ENCODE data around the gene DHRS1. TPM values are rescaled to one million over a fixed set of nuclear protein-coding genes. Genes with fewer than 3 reads are reported as not detected.
A peak's percentile ranks its signal among the peaks of the same experiment; 100 is the strongest.

DHRS1 gene
- 10 to 100 TPM; 22.5 to 24.6 TPM for total RNA-seq
- polyA plus RNA-seq (ENCODE audit: insufficient read depth, low read depth, low replicate concordance) = 19.2 TPM
- long read RNA-seq, donor 1, transcript DHRS1-201 (9 exons, 1,480 nt) = major isoform, 7 of 14 reads
- long read RNA-seq, donor 1, partial matches to known transcripts = 0 of 14 reads
- long read RNA-seq, donor 1, other reads (novel, unspliced or antisense) = 0 of 14 reads
- long read RNA-seq, donor 2, partial matches to known transcripts = 0 of 4 reads
- long read RNA-seq, donor 2, other reads (novel, unspliced or antisense) = 0 of 4 reads

GRCh38 chr14:24299255-24300191 lies at the start of gene DHRS1, which contains the start of gene NOP9:
Gene DHRS1 (minus strand): TSS chr14:24299780. CDS start chr14:24299106, 674 bp downstream.
Gene NOP9 (plus strand): TSS chr14:24299850. CDS start chr14:24299955, 105 bp downstream.
- Histone ChIP-seq H3K4me3 (peak within 1 kb of the TSS; percentile 73 to 89), H3K9me3 (no peaks in the 10 kb centered on the region), H3K27me3 (no peaks in the 10 kb centered on the region), H3K36me3 (ENCODE audit: low read depth, missing control alignments) (no peaks in the 10 kb centered on the region), H3K27ac (peak within 1 kb of the TSS; percentile 65 to 82), H3K4me1 (peaks cover 9% of the 10 kb centered on the region)
- intact Hi-C loops (cut with DNase I; ENCODE audit: low total_unique reads) = loop anchor here (5.0 kb wide), 1 partner anchor 57 kb away; the partner anchor contains the start of gene TINF2
- TF ChIP-seq CTCF (IDR thresholded peaks at IDR 0.05) (peak in 1 of 3 experiments; percentile 25), POLR2A (IDR thresholded peaks at IDR 0.05) (no peak)
- DNase-seq = peak; percentile 95
- WGBS, 2 donors = 1% methylated on average over 12 to 74 of the region's 75 CpGs

GRCh38 chr14:24348186-24348585 lies 48.6 kb upstream of the DHRS1 start:
- Histone ChIP-seq H3K4me1 (peaks cover 4% of the 10 kb centered on the region), H3K4me3 (no peak overlapping the region), H3K27ac (no peak overlapping the region), H3K36me3 (ENCODE audit: low read depth, missing control alignments) (no peaks in the 10 kb centered on the region), H3K9me3 (no peaks in the 10 kb centered on the region), H3K27me3 (no peaks in the 10 kb centered on the region)
- intact Hi-C loops (cut with DNase I; ENCODE audit: low total_unique reads) = no loop called here
- DNase-seq = no peak
- 98 to 100% methylated on average over 2 of the region's 2 CpGs for WGBS, 2 donors
- TF ChIP-seq CTCF (IDR thresholded peaks at IDR 0.05) (no peak), POLR2A (IDR thresholded peaks at IDR 0.05) (no peak)

GRCh38 chr14:24347134-24347533 lies 47.6 kb upstream of the DHRS1 start:
- H3K4me1 ChIP-seq = peaks cover 4% of the 10 kb centered on the region
- WGBS, 2 donors = 57 to 81% methylated on average over 1 of the region's 1 CpG
- no peak for TF ChIP-seq POLR2A (IDR thresholded peaks at IDR 0.05)
- no peak for TF ChIP-seq CTCF (IDR thresholded peaks at IDR 0.05)
- no peak for DNase-seq
- no peak overlapping the region for H3K27ac ChIP-seq
- H3K9me3 ChIP-seq = no peaks in the 10 kb centered on the region
- H3K36me3 ChIP-seq (ENCODE audit: low read depth, missing control alignments) = no peaks in the 10 kb centered on the region
- no peak overlapping the region for H3K4me3 ChIP-seq
- intact Hi-C loops (cut with DNase I; ENCODE audit: low total_unique reads) = no loop called here
- H3K27me3 ChIP-seq = no peaks in the 10 kb centered on the region

GRCh38 chr14:24343795-24344660 lies 44.4 kb upstream of the DHRS1 start:
- TF ChIP-seq CTCF (IDR thresholded peaks at IDR 0.05) (no peak), POLR2A (IDR thresholded peaks at IDR 0.05) (no peak)
- Histone ChIP-seq H3K27me3 (no peaks in the 10 kb centered on the region), H3K36me3 (ENCODE audit: low read depth, missing control alignments) (no peaks in the 10 kb centered on the region), H3K9me3 (no peaks in the 10 kb centered on the region), H3K27ac (no peak overlapping the region), H3K4me3 (no peak overlapping the region), H3K4me1 (no peaks in the 10 kb centered on the region)
- intact Hi-C loops (cut with DNase I; ENCODE audit: low total_unique reads) = no loop called here
- DNase-seq = no peak
- WGBS, 2 donors = 86% methylated on average over 7 of the region's 7 CpGs

Data from testis (tissue), 5 donors.